ENCODE data around the gene SCRT2.

SCRT2 gene

GRCh38 chr20:623704-624103, 51.9 kb downstream of the SCRT2 start:
- no peak for DNase-seq (ENCODE audit: low read depth)
- no peak overlapping the region for H3K4me3 ChIP-seq (ENCODE audit: low read depth, low read length)
- no peak for TF ChIP-seq CTCF (IDR thresholded peaks at IDR 0.05; ENCODE audit: insufficient read depth, low read depth, low read length, missing control alignments)

- no peak overlapping the region for H3K4me3 ChIP-seq (ENCODE audit: low read depth, low read length)
- DNase-seq (ENCODE audit: low read depth), result no peak
- no peak for TF ChIP-seq CTCF (IDR thresholded peaks at IDR 0.05; ENCODE audit: insufficient read depth, low read depth, low read length, missing control alignments)
Measured at GRCh38 chr20:623021-623420, 52.6 kb downstream of the SCRT2 start.

GRCh38 chr20:622161-622560, 53.4 kb downstream of the SCRT2 start:
- TF ChIP-seq CTCF (IDR thresholded peaks at IDR 0.05; ENCODE audit: insufficient read depth, low read depth, low read length, missing control alignments), result no peak
- no peak for DNase-seq (ENCODE audit: low read depth)
- H3K4me3 ChIP-seq (ENCODE audit: low read depth, low read length), result no peak overlapping the region

DNA sequence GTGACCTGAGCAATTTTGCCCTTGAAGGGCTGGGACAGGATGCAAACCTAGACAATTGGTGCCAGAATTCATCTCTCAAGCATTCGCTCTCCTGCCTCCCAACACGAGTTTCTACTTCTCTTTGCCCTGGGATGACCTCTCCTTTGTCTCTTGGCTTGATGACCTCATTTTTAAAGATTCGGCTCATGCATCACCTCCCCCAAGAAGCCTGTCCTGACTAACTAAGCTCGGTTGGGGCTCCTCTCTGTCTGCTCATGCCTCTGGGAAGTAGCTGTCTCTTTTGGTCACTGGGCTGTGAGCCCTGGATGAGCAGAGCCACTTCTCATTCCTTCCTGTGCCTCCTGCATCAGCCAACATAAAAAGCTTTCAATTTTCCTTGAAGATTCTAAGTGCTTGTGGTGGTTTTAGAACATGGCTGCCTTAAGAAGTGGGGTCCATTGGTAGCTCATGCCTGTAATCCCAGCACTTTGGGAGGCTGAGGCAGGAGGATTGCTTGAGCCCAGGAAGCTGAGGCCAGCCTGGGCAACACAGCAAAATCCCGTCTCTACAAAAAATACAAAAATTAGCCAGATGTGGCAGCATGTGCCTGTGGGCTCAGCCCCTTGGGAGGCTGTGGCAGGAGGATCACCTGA, 54.4 kb downstream of the SCRT2 start:
- no peak for DNase-seq (ENCODE audit: low read depth)
- no peak overlapping the region for H3K4me3 ChIP-seq (ENCODE audit: low read depth, low read length)
- TF ChIP-seq CTCF (IDR thresholded peaks at IDR 0.05; ENCODE audit: insufficient read depth, low read depth, low read length, missing control alignments), result no peak

- TF ChIP-seq CTCF (IDR thresholded peaks at IDR 0.05; ENCODE audit: insufficient read depth, low read depth, low read length, missing control alignments), result no peak
- DNase-seq (ENCODE audit: low read depth), result no peak
- no peak overlapping the region for H3K4me3 ChIP-seq (ENCODE audit: low read depth, low read length)
Measured at GRCh38 chr20:620246-620645, 55.4 kb downstream of the SCRT2 start.

DNA sequence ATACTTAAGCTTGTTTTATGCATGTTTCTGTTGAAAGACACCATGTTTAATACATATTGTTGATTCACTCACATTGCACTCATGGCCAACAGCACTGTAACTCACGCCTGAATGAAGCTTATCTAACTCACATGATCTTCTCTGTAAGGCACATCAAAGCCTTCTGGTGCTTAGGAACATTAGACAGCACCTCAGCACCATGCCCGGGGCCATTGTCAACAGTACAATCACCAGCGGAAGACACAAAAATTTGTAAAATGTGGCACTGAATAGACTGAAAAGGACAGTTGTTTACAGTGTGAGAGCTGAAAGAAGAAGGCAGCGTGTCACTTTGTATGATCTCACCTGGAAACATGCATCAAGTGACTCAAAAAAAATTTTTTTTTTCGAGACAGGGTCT, 56.6 kb downstream of the SCRT2 start:
- no peak for TF ChIP-seq CTCF (IDR thresholded peaks at IDR 0.05; ENCODE audit: insufficient read depth, low read depth, low read length, missing control alignments)
- DNase-seq (ENCODE audit: low read depth), result no peak
- H3K4me3 ChIP-seq (ENCODE audit: low read depth, low read length), result no peak overlapping the region

Data from GM12865 (cell line).